CD8-positive, alpha-beta memory T cell (primary cell): ENCODE results near the gene IDH2. TPM values are rescaled to one million over a fixed set of nuclear protein-coding genes. Genes with fewer than 3 reads are reported as not detected.

Experiments
- CTCF ChIA-PET: fragments of 350-600 bp; sonication (Branson Sonifier 250); formaldehyde crosslinking; loops from one replicate; lab custom pipeline; 2021; ENCODE audit warnings: antibody characterized with exemption; lab: Charles Lee
- POLR2A ChIA-PET: fragments of 350-600 bp; sonication (Branson Sonifier 250); formaldehyde crosslinking; loops from one replicate; lab custom pipeline; 2021; ENCODE audit warnings: antibody characterized with exemption; lab: Charles Lee
- DNase-seq, 5 donors: peaks; one replicate each; pipeline versions ENCODE4 v3.0.0 to v3.0.0-alpha.2; 2020 to 2022; ENCODE audit warnings: mixed read lengths in 1 of 5
- H3K27ac ChIP-seq: one replicate; pipeline ENCODE4 v1.7.0; 2013; ENCODE audit warnings: low read depth, mild to moderate bottlenecking, low read length, moderate library complexity
- H3K27me3 ChIP-seq: 2 replicates; pipeline ENCODE4 v1.7.0; 2013; ENCODE audit warnings: low read length, mild to moderate bottlenecking; ENCODE audit not compliant: insufficient read depth, poor library complexity, severe bottlenecking
- H3K36me3 ChIP-seq: 2 replicates; pipeline ENCODE4 v1.7.0; 2013; ENCODE audit warnings: mild to moderate bottlenecking, low read length, moderate library complexity; ENCODE audit not compliant: insufficient read depth
- H3K4me1 ChIP-seq: 2 replicates; pipeline ENCODE4 v1.7.0; 2013; ENCODE audit warnings: mild to moderate bottlenecking, low read length, moderate library complexity; ENCODE audit not compliant: insufficient read depth
- H3K4me3 ChIP-seq: 2 replicates; pipeline ENCODE4 v1.7.0; 2013; ENCODE audit warnings: mild to moderate bottlenecking, low read length
- H3K9me3 ChIP-seq: 2 replicates; pipeline ENCODE4 v1.7.0; 2013; ENCODE audit warnings: mild to moderate bottlenecking, low read length
- H3K27ac Mint-ChIP-seq, 8 donors: one replicate each; pipeline ENCODE4 v1.8.0; 2020 to 2021; ENCODE audit warnings: mixed read lengths in 8 of 8, mild to moderate bottlenecking in 6 of 8, inconsistent platforms in 3 of 8, moderate library complexity in 3 of 8
- H3K27me3 Mint-ChIP-seq, 2 donors: one replicate each; pipeline ENCODE4 v1.8.0; 2020 to 2021; ENCODE audit warnings: mixed read lengths in 2 of 2, mild to moderate bottlenecking in 1 of 2, moderate library complexity in 1 of 2
- H3K36me3 Mint-ChIP-seq, 3 donors: one replicate each; pipeline ENCODE4 v1.8.0; 2020 to 2021; ENCODE audit warnings: mixed read lengths in 3 of 3, inconsistent platforms in 1 of 3, mild to moderate bottlenecking in 1 of 3
- H3K4me1 Mint-ChIP-seq, 3 donors: one replicate each; pipeline ENCODE4 v1.8.0; 2020 to 2021; ENCODE audit warnings: mixed read lengths in 3 of 3, inconsistent platforms in 1 of 3, mild to moderate bottlenecking in 1 of 3
- H3K4me3 Mint-ChIP-seq, 7 donors: one replicate each; pipeline ENCODE4 v1.8.0; 2020 to 2021; ENCODE audit warnings: mixed read lengths in 7 of 7, mild to moderate bottlenecking in 6 of 7, moderate library complexity in 4 of 7, inconsistent platforms in 2 of 7
- H3K9me3 Mint-ChIP-seq, 5 donors: one replicate each; pipeline ENCODE4 v1.8.0; 2020 to 2022; ENCODE audit warnings: mixed read lengths in 5 of 5, mild to moderate bottlenecking in 3 of 5, moderate library complexity in 2 of 5, inconsistent platforms in 1 of 5
- polyA plus RNA-seq: library from polyadenylated mRNA; unstranded; fragments of 300-500 nt; fragmentation: Illumina TruSeq; gene quantifications from one replicate; pipeline ENCODE4 v1.2.3, GENCODE V29; 2021
- total RNA-seq, 2 experiments: library from RNA; stranded (reverse); gene quantifications; one replicate each; pipeline ENCODE4 v1.2.3, GENCODE V29; 2021

The IDH2 gene
- total and polyA plus RNA-seq, 3 experiments from 2014 or later, result 72.8 to 148 (median 73.8) TPM

GRCh38 chr15:90080818-90081393 is 21.4 kb downstream of the IDH2 start:
- Mint-ChIP-seq H3K36me3 (peaks cover 0 to 71% (median 4%) of the 10 kb centered on the region in 3 donors), H3K9me3 (no peaks in the 10 kb centered on the region), H3K27ac (peak overlapping the region in 3 of 8 donors; percentile 33 to 57 (median 35)), H3K4me3 (no peak overlapping the region), H3K4me1 (no peaks in the 10 kb centered on the region), H3K27me3 (no peaks in the 10 kb centered on the region)
- no peak overlapping the region for H3K4me3 ChIP-seq
- H3K27me3 ChIP-seq, result no peaks in the 10 kb centered on the region
- ChIA-PET POLR2A (no interaction called here), CTCF (interaction anchor here (1.6 kb wide), 1 partner anchor 206 kb away, joined by 3 read pairs; no protein-coding TSS in a partner anchor)
- H3K9me3 ChIP-seq, result no peaks in the 10 kb centered on the region
- DNase-seq, result no peak
- H3K4me1 ChIP-seq, result no peaks in the 10 kb centered on the region
- no peak overlapping the region for H3K27ac ChIP-seq
- peaks cover 21% of the 10 kb centered on the region for H3K36me3 ChIP-seq

GRCh38 chr15:90080458-90080755 is 21.9 kb downstream of the IDH2 start:
- Mint-ChIP-seq H3K27ac (peak overlapping the region in 2 of 8 donors; percentile 33 to 57), H3K36me3 (peaks cover 0 to 71% (median 4%) of the 10 kb centered on the region in 3 donors), H3K4me3 (no peak overlapping the region), H3K4me1 (no peaks in the 10 kb centered on the region), H3K27me3 (no peaks in the 10 kb centered on the region), H3K9me3 (no peaks in the 10 kb centered on the region)
- Histone ChIP-seq H3K27ac (no peak overlapping the region), H3K27me3 (no peaks in the 10 kb centered on the region), H3K9me3 (no peaks in the 10 kb centered on the region), H3K4me1 (no peaks in the 10 kb centered on the region), H3K4me3 (no peak overlapping the region), H3K36me3 (peaks cover 17% of the 10 kb centered on the region)
- ChIA-PET POLR2A (interaction anchor here (0.6 kb wide), 1 partner anchor 12 kb away, joined by 6 read pairs; no protein-coding TSS in a partner anchor), CTCF (interaction anchor here (1.3 to 1.6 kb wide), 2 partner anchors 9 to 205 kb away, joined by 3 to 7 read pairs; no protein-coding TSS in a partner anchor)
- no peak for DNase-seq

- ChIA-PET POLR2A (interaction anchor here (0.6 kb wide), 1 partner anchor 11 kb away, joined by 6 read pairs; no protein-coding TSS in a partner anchor), CTCF (interaction anchor here (0.6 to 1.6 kb wide), 3 partner anchors 9 to 1034 kb away, joined by 3 to 7 read pairs (median 4); no protein-coding TSS in a partner anchor)
- Mint-ChIP-seq H3K4me1 (no peaks in the 10 kb centered on the region), H3K9me3 (no peaks in the 10 kb centered on the region), H3K4me3 (no peak overlapping the region), H3K27me3 (no peaks in the 10 kb centered on the region), H3K27ac (peak overlapping the region in 1 of 8 donors; percentile 62), H3K36me3 (peaks cover 0 to 66% (median 4%) of the 10 kb centered on the region in 3 donors)
- Histone ChIP-seq H3K9me3 (no peaks in the 10 kb centered on the region), H3K36me3 (peaks cover 11% of the 10 kb centered on the region), H3K4me3 (no peak overlapping the region), H3K4me1 (no peaks in the 10 kb centered on the region), H3K27me3 (no peaks in the 10 kb centered on the region), H3K27ac (no peak overlapping the region)
- no peak for DNase-seq
These were observed 22.4 kb downstream of the IDH2 start for GRCh38 chr15:90079619-90080457.

GRCh38 chr15:90078965-90079364 is 23.3 kb downstream of the IDH2 start:
- Histone ChIP-seq H3K4me1 (no peaks in the 10 kb centered on the region), H3K9me3 (no peaks in the 10 kb centered on the region), H3K27ac (no peak overlapping the region), H3K4me3 (no peak overlapping the region), H3K36me3 (peaks cover 4% of the 10 kb centered on the region), H3K27me3 (no peaks in the 10 kb centered on the region)
- POLR2A ChIA-PET, result no interaction called here
- Mint-ChIP-seq H3K27me3 (no peaks in the 10 kb centered on the region), H3K4me1 (no peaks in the 10 kb centered on the region), H3K27ac (peak overlapping the region in 3 of 8 donors; percentile 53 to 82 (median 75)), H3K9me3 (no peaks in the 10 kb centered on the region), H3K36me3 (peaks cover 0 to 66% (median 4%) of the 10 kb centered on the region in 3 donors), H3K4me3 (no peak overlapping the region)
- no peak for DNase-seq
- CTCF ChIA-PET, result interaction anchor here (1.5 kb wide), 1 partner anchor 20 kb away, joined by 5 read pairs; no protein-coding TSS in a partner anchor

- H3K27me3 ChIP-seq, result no peaks in the 10 kb centered on the region
- H3K9me3 Mint-ChIP-seq, result no peaks in the 10 kb centered on the region
- H3K27ac Mint-ChIP-seq, result peak overlapping the region in 2 of 8 donors; percentile 12 to 92
- no peaks in the 10 kb centered on the region for H3K36me3 ChIP-seq
- peaks cover 0 to 57% (median 2%) of the 10 kb centered on the region in 3 donors for H3K36me3 Mint-ChIP-seq
- CTCF ChIA-PET, result interaction anchor here (1.2 kb wide), 1 partner anchor 202 kb away, joined by 3 read pairs; no protein-coding TSS in a partner anchor
- no peaks in the 10 kb centered on the region for H3K27me3 Mint-ChIP-seq
- no peak for DNase-seq
- H3K9me3 ChIP-seq, result no peaks in the 10 kb centered on the region
- no peaks in the 10 kb centered on the region for H3K4me1 ChIP-seq
- POLR2A ChIA-PET, result interaction anchor here (0.7 kb wide), 1 partner anchor 323 kb away, joined by 3 read pairs; no protein-coding TSS in a partner anchor
- no peaks in the 10 kb centered on the region for H3K4me1 Mint-ChIP-seq
- H3K27ac ChIP-seq, result no peak overlapping the region
- no peak overlapping the region for H3K4me3 ChIP-seq
- H3K4me3 Mint-ChIP-seq, result no peak overlapping the region
These were observed 25.6 kb downstream of the IDH2 start for GRCh38 chr15:90076716-90077115.

GRCh38 chr15:90075420-90076289 is 26.6 kb downstream of the IDH2 start:
- Mint-ChIP-seq H3K9me3 (no peaks in the 10 kb centered on the region), H3K36me3 (peaks cover 0 to 50% (median 2%) of the 10 kb centered on the region in 3 donors), H3K27me3 (no peaks in the 10 kb centered on the region), H3K4me1 (peaks cover 3 to 5% (median 4%) of the 10 kb centered on the region in 3 donors), H3K27ac (peak overlapping the region in 5 of 8 donors; percentile 29 to 72 (median 47)), H3K4me3 (no peak overlapping the region)
- no peak overlapping the region for H3K27ac ChIP-seq
- DNase-seq, result no peak
- H3K36me3 ChIP-seq, result no peaks in the 10 kb centered on the region
- no peaks in the 10 kb centered on the region for H3K27me3 ChIP-seq
- ChIA-PET POLR2A (interaction anchor here (0.7 kb wide), 1 partner anchor 322 kb away, joined by 3 read pairs; no protein-coding TSS in a partner anchor), CTCF (interaction anchor here (0.6 to 1.2 kb wide), 4 partner anchors 19 to 201 kb away, joined by 3 read pairs; partner anchors contain the start of genes AP3S2 and ARPIN)
- H3K4me3 ChIP-seq, result no peak overlapping the region
- H3K9me3 ChIP-seq, result no peaks in the 10 kb centered on the region
- no peaks in the 10 kb centered on the region for H3K4me1 ChIP-seq

- Histone ChIP-seq H3K27me3 (no peaks in the 10 kb centered on the region), H3K4me3 (no peak overlapping the region), H3K9me3 (no peaks in the 10 kb centered on the region), H3K4me1 (no peaks in the 10 kb centered on the region), H3K27ac (no peak overlapping the region), H3K36me3 (no peaks in the 10 kb centered on the region)
- no peak overlapping the region for H3K4me3 Mint-ChIP-seq
- peak overlapping the region in 2 of 8 donors; percentile 6 to 62 for H3K27ac Mint-ChIP-seq
- no peaks in the 10 kb centered on the region for H3K27me3 Mint-ChIP-seq
- DNase-seq, result no peak
- peaks cover 0 to 45% (median 2%) of the 10 kb centered on the region in 3 donors for H3K36me3 Mint-ChIP-seq
- peaks cover 3 to 7% (median 4%) of the 10 kb centered on the region in 3 donors for H3K4me1 Mint-ChIP-seq
- ChIA-PET CTCF (interaction anchor here (0.8 to 1.2 kb wide), 3 partner anchors 20 to 200 kb away, joined by 3 read pairs; partner anchors contain the start of gene AP3S2), POLR2A (no interaction called here)
- no peaks in the 10 kb centered on the region for H3K9me3 Mint-ChIP-seq
These were observed 27.4 kb downstream of the IDH2 start for GRCh38 chr15:90074916-90075315.
